Stomach (tissue), 4 donors: ENCODE results near the gene FGF5.

Experiments used
- EP300 ChIP-seq: sonication (generic); formaldehyde crosslinking; IDR thresholded peaks from one replicate; pipeline ENCODE4 v1.6.1; 2017; ENCODE audit warnings: antibody characterized with exemption
- POLR2A ChIP-seq, 4 donors: fragments of 450-650 bp; IDR thresholded peaks; one replicate each; pipeline ENCODE4 v1.6.1; 2016; ENCODE audit warnings: antibody characterized with exemption in 4 of 4, control low read depth in 2 of 4, mild to moderate bottlenecking in 1 of 4, moderate library complexity in 1 of 4
- TF ChIP-seq, protein P1 (sequence below), 7 experiments: fragments of 450-650 bp in 4 of 7; fragments of 200-600 bp in 3 of 7; sonication (generic) in 3 of 7; IDR thresholded peaks; one replicate each; pipeline ENCODE4 v1.5.1; 2016 to 2019; ENCODE audit warnings: antibody characterized with exemption in 7 of 7, control low read depth in 2 of 7, mild to moderate bottlenecking in 1 of 7

DNA sequence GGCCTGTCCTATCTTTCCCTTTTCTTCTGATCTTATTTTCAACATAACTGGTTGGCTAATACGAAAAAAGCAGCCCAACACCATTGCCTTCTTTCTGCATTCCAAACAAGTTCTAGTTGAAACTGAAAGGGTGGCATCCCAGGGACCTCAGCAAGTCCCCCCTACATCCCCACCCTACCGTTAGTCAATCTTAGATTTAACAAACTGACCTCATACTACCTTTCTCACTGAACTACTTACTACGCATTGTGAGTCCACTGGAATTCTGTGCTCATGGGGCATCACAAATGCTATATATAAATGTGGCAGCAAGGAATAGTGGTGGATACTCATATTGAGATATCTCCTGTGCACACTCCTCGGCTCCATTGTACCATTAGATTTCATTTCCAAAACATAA lies 33.1 kb upstream of the FGF5 start:
- no peak for TF ChIP-seq POLR2A (IDR thresholded peaks at IDR 0.05)
- TF ChIP-seq EP300 = no peak
- TF ChIP-seq, protein P1, sequence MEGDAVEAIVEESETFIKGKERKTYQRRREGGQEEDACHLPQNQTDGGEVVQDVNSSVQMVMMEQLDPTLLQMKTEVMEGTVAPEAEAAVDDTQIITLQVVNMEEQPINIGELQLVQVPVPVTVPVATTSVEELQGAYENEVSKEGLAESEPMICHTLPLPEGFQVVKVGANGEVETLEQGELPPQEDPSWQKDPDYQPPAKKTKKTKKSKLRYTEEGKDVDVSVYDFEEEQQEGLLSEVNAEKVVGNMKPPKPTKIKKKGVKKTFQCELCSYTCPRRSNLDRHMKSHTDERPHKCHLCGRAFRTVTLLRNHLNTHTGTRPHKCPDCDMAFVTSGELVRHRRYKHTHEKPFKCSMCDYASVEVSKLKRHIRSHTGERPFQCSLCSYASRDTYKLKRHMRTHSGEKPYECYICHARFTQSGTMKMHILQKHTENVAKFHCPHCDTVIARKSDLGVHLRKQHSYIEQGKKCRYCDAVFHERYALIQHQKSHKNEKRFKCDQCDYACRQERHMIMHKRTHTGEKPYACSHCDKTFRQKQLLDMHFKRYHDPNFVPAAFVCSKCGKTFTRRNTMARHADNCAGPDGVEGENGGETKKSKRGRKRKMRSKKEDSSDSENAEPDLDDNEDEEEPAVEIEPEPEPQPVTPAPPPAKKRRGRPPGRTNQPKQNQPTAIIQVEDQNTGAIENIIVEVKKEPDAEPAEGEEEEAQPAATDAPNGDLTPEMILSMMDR (IDR thresholded peaks at IDR 0.05) = no peak
